Tibial artery (tissue), 4 donors: ENCODE data around the gene NAT10.

ENCODE experiments used
- DNase-seq, 2 donors: peaks; one replicate each; pipeline ENCODE4 v3.0.0-alpha.2; 2019
- H3K27ac ChIP-seq, 2 donors: fragments of 200-600 bp; sonication (generic) in 1 of 2; 1 replicate in 1 of 2; 2 replicates in 1 of 2; pipeline ENCODE4 v1.5.1; 2018 to 2019; ENCODE audit warnings: mild to moderate bottlenecking in 1 of 2
- H3K27me3 ChIP-seq, 2 donors: fragments of 200-600 bp; sonication (generic) in 1 of 2; one replicate each; pipeline versions ENCODE4 v1.5.1 to v1.6.0; 2016 to 2019
- H3K36me3 ChIP-seq, 3 donors: fragments of 200-600 bp; sonication (generic) in 2 of 3; one replicate each; pipeline ENCODE4 v1.5.1; 2016 to 2019; ENCODE audit warnings: mild to moderate bottlenecking in 2 of 3
- H3K4me1 ChIP-seq, 4 donors: fragments of 200-600 bp; sonication (generic) in 2 of 4; 1 replicate in 3 of 4; 2 replicates in 1 of 4; pipeline ENCODE4 v1.5.1; 2016 to 2019
- H3K4me3 ChIP-seq, 2 donors: fragments of 200-600 bp; sonication (generic) in 1 of 2; 1 replicate in 1 of 2; 2 replicates in 1 of 2; pipeline ENCODE4 v1.5.1; 2018 to 2019; ENCODE audit warnings: mild to moderate bottlenecking in 2 of 2
- H3K9me3 ChIP-seq, 3 donors: fragments of 200-600 bp; sonication (generic) in 1 of 3; one replicate each; pipeline ENCODE4 v1.5.1; 2016 to 2019
- intact Hi-C: fragments of 100-400 bp; cut with DNase I; formaldehyde crosslinking; loops from one replicate; pipeline ENCODE4 v1.15.0; 2023; ENCODE audit warnings: low total_unique reads
- TF ChIP-seq, protein P1 (sequence below), 2 experiments: fragments of 200-600 bp in 1 of 2; fragments of 450-650 bp in 1 of 2; IDR thresholded peaks; one replicate each; pipeline ENCODE4 v1.5.1; 2017 to 2019; ENCODE audit warnings: antibody characterized with exemption in 2 of 2, mild to moderate bottlenecking in 1 of 2, moderate library complexity in 1 of 2

The NAT10 gene

DNA sequence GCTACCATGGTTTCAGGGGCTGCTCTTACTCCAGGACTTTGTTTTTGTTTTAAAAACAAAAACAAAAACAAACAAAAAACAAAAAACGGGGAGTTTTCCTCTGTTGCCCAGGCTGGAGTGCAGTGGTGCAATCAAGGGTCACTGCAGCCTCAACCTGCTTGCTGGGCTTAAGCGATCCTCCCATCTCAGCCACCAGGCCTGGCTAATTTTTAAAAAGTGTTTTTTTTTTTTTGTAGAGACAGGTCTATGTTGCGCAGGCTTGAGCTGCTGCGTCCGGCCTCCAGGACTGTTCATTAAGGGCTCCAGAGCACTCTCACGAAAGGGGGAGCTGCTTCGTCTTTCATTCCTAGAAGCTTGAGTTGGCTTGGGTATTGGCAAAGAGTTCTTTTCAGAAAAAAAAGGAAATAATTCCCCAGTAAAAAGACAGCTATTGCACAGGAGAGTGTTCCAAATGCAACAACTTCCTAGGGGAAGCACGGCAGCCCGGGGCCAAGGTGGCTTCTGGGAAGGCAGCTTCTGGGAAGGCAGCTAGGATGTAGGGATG is 78.5 kb downstream of the NAT10 start:
- no peak for DNase-seq
- H3K4me1 ChIP-seq, result peaks cover 0 to 17% (median 6%) of the 10 kb centered on the region in 4 donors
- H3K36me3 ChIP-seq, result no peaks in the 10 kb centered on the region
- intact Hi-C loops, result no loop called here
- H3K9me3 ChIP-seq, result no peaks in the 10 kb centered on the region
- no peak overlapping the region for H3K27ac ChIP-seq
- TF ChIP-seq, protein P1, sequence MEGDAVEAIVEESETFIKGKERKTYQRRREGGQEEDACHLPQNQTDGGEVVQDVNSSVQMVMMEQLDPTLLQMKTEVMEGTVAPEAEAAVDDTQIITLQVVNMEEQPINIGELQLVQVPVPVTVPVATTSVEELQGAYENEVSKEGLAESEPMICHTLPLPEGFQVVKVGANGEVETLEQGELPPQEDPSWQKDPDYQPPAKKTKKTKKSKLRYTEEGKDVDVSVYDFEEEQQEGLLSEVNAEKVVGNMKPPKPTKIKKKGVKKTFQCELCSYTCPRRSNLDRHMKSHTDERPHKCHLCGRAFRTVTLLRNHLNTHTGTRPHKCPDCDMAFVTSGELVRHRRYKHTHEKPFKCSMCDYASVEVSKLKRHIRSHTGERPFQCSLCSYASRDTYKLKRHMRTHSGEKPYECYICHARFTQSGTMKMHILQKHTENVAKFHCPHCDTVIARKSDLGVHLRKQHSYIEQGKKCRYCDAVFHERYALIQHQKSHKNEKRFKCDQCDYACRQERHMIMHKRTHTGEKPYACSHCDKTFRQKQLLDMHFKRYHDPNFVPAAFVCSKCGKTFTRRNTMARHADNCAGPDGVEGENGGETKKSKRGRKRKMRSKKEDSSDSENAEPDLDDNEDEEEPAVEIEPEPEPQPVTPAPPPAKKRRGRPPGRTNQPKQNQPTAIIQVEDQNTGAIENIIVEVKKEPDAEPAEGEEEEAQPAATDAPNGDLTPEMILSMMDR (IDR thresholded peaks at IDR 0.05), result no peak
- no peaks in the 10 kb centered on the region for H3K27me3 ChIP-seq
- no peak overlapping the region for H3K4me3 ChIP-seq

- Histone ChIP-seq H3K27ac (no peak overlapping the region), H3K9me3 (no peaks in the 10 kb centered on the region), H3K36me3 (no peaks in the 10 kb centered on the region), H3K27me3 (no peaks in the 10 kb centered on the region), H3K4me3 (no peak overlapping the region), H3K4me1 (peaks cover 0 to 17% (median 6%) of the 10 kb centered on the region in 4 donors)
- intact Hi-C loops, result no loop called here
- DNase-seq, result no peak
- TF ChIP-seq, protein P1 (IDR thresholded peaks at IDR 0.05), result no peak
Measured at GRCh38 chr11:34184505-34185015, 79.1 kb downstream of the NAT10 start.

DNA sequence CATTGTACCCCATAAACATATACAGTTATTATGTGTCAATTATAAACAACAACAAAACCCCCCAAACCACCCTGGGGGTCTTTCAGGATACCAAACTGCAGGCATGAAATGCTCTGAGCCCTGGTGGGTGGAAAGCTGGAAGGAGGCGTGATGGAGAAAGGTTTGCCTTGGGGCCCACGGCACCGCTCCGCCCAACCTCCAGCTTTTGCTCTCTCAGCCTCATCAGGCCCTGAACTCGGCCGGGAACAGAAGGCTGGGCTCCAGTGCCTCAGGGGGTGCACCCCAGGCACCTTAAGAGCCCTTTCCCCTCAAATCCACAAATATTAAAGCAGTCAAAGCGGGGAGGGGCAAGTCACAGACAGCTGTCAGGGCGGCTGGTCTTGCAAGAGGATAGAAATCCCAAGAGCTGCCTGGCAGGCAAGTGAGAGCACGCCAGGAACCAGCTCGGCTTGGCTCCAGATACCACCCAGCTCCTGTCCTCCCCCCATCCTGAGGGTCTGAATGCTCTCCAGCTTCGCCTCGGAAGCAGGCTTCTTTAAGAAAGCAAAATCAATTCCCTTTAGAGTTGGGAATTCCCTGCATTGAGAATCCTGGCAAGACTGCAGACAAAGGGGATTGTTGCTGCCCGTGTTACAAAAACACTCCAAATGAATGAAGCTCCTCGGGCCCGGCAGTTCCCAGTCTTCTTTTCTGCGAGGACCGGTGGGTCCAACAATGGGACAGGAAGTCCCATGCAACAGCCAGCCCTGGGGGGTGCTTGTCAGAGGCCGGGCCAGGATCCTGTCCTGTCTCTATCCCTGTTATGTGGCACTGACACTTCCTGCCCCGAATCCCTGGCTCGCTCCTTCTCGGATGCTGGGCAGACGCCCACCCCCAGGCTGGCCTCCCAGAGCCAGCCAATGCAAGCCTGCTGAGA is 80.8 kb downstream of the NAT10 start:
- intact Hi-C loops, result no loop called here
- Histone ChIP-seq H3K27ac (no peak overlapping the region), H3K9me3 (no peaks in the 10 kb centered on the region), H3K27me3 (no peaks in the 10 kb centered on the region), H3K4me3 (no peak overlapping the region), H3K4me1 (peaks cover 0 to 17% (median 6%) of the 10 kb centered on the region in 4 donors), H3K36me3 (no peaks in the 10 kb centered on the region)
- DNase-seq, result no peak
- TF ChIP-seq, protein P1 (IDR thresholded peaks at IDR 0.05), result no peak

DNA sequence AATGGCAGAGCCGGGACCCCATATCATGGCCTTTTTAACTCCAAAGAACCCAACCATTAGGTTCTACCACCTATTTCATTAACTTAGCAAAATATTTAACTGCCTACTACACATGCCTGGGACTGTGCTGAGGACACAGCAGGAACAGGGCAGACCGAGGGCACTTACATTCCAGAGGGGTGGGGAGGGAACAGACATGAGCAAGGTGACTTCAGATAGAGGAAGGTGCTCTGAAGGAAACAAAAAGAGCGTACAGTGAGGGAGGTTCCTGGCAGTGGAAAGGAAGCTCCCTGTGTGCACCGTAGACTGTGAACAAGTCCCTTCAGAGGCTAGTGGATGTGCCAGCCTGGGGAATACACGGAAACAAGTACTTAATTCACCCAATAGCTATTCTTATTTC is 82.8 kb downstream of the NAT10 start:
- Histone ChIP-seq H3K27ac (no peak overlapping the region), H3K4me1 (peaks cover 0 to 33% (median 14%) of the 10 kb centered on the region in 4 donors), H3K9me3 (no peaks in the 10 kb centered on the region), H3K4me3 (no peak overlapping the region), H3K27me3 (no peaks in the 10 kb centered on the region), H3K36me3 (no peaks in the 10 kb centered on the region)
- TF ChIP-seq, protein P1 (IDR thresholded peaks at IDR 0.05), result no peak
- DNase-seq, result no peak
- intact Hi-C loops, result no loop called here

- H3K4me1 ChIP-seq, result peaks cover 0 to 40% (median 19%) of the 10 kb centered on the region in 4 donors
- H3K27me3 ChIP-seq, result no peaks in the 10 kb centered on the region
- no peak overlapping the region for H3K4me3 ChIP-seq
- intact Hi-C loops, result no loop called here
- no peak for DNase-seq
- no peaks in the 10 kb centered on the region for H3K9me3 ChIP-seq
- H3K27ac ChIP-seq, result no peak overlapping the region
- TF ChIP-seq, protein P1 (IDR thresholded peaks at IDR 0.05), result no peak
- H3K36me3 ChIP-seq, result no peaks in the 10 kb centered on the region
Measured at GRCh38 chr11:34189191-34189590, 83.8 kb downstream of the NAT10 start.
